BLaER1 (cell line): ENCODE data around the gene FAM227A.
"Not testable (repeated sequence)": the region's sequence is repeated elsewhere in the genome, so short reads cannot be mapped to it uniquely, and the experiment has no call there.

ENCODE experiments used
- H3K27ac ChIP-seq: shearing (Covaris generic); formaldehyde crosslinking; 2 replicates; pipeline ENCODE4 v1.8.1; 2022
- H3K27me3 ChIP-seq: shearing (Covaris generic); formaldehyde crosslinking; 2 replicates; pipeline ENCODE4 v1.8.1; 2022
- H3K36me3 ChIP-seq: shearing (Covaris generic); formaldehyde crosslinking; 2 replicates; pipeline ENCODE4 v1.8.1; 2022
- H3K4me1 ChIP-seq: shearing (Covaris generic); formaldehyde crosslinking; 2 replicates; pipeline ENCODE4 v1.8.1; 2022
- H3K4me2 ChIP-seq: shearing (Covaris generic); formaldehyde crosslinking; 2 replicates; pipeline ENCODE4 v1.8.1; 2022
- H3K4me3 ChIP-seq: shearing (Covaris generic); formaldehyde crosslinking; 2 replicates; pipeline ENCODE4 v1.8.1; 2022
- H3K9ac ChIP-seq: shearing (Covaris generic); formaldehyde crosslinking; 2 replicates; pipeline ENCODE4 v1.8.1; 2022
- H3K9me3 ChIP-seq: shearing (Covaris generic); formaldehyde crosslinking; 2 replicates; pipeline ENCODE4 v1.8.1; 2022
- H4K20me1 ChIP-seq: shearing (Covaris generic); formaldehyde crosslinking; 2 replicates; pipeline ENCODE4 v1.8.1; 2022
- Cebpa-rat ChIP-seq: shearing (Covaris generic); IDR thresholded peaks from 2 replicates; pipeline ENCODE4 v1.8.1; 2022

The FAM227A gene

GRCh38 chr22:38675833-38676232, 19.6 kb upstream of the FAM227A start:
- no peak overlapping the region for H3K4me2 ChIP-seq
- H3K27me3 ChIP-seq, result no peaks in the 10 kb centered on the region
- H3K36me3 ChIP-seq, result peaks cover 33% of the 10 kb centered on the region
- H4K20me1 ChIP-seq, result no peaks in the 10 kb centered on the region
- no peak for TF ChIP-seq Cebpa-rat
- no peak overlapping the region for H3K9ac ChIP-seq
- no peak overlapping the region for H3K27ac ChIP-seq
- H3K4me1 ChIP-seq, result no peaks in the 10 kb centered on the region
- H3K9me3 ChIP-seq, result no peaks in the 10 kb centered on the region
- H3K4me3 ChIP-seq, result no peak overlapping the region

- no peak for TF ChIP-seq Cebpa-rat
- Histone ChIP-seq H3K9ac (no peak overlapping the region), H3K4me1 (no peaks in the 10 kb centered on the region), H3K36me3 (peaks cover 40% of the 10 kb centered on the region), H3K4me2 (no peak overlapping the region), H3K27me3 (no peaks in the 10 kb centered on the region), H4K20me1 (no peaks in the 10 kb centered on the region), H3K9me3 (no peaks in the 10 kb centered on the region), H3K4me3 (no peak overlapping the region), H3K27ac (no peak overlapping the region)
These were observed 18.7 kb upstream of the FAM227A start for GRCh38 chr22:38674888-38675287.

- Histone ChIP-seq H3K36me3 (peaks cover 5% of the 10 kb centered on the region; the same call in 1 of the 2 replicates), H3K4me2 (peak overlapping the region; percentile 98), H3K4me3 (peak overlapping the region; percentile 87), H4K20me1 (peaks cover 12% of the 10 kb centered on the region), H3K27me3 (no peaks in the 10 kb centered on the region), H3K9me3 (no peaks in the 10 kb centered on the region), H3K4me1 (peaks cover 25% of the 10 kb centered on the region), H3K9ac (peak overlapping the region; percentile 99), H3K27ac (peak overlapping the region; percentile 99)
- no peak for TF ChIP-seq Cebpa-rat
These were observed 1.1 kb upstream of the FAM227A start for GRCh38 chr22:38657045-38657909.

GRCh38 chr22:38655519-38656255, 505 bp downstream of the FAM227A start:
- no peaks in the 10 kb centered on the region for H3K36me3 ChIP-seq
- TF ChIP-seq Cebpa-rat, result no peak
- peak overlapping the region; percentile 87 for H3K4me3 ChIP-seq
- H3K27me3 ChIP-seq, result no peaks in the 10 kb centered on the region
- no peaks in the 10 kb centered on the region for H3K9me3 ChIP-seq
- H3K4me1 ChIP-seq, result peaks cover 25% of the 10 kb centered on the region
- peaks cover 12% of the 10 kb centered on the region for H4K20me1 ChIP-seq
- H3K27ac ChIP-seq, result peak overlapping the region; percentile 99
- peak overlapping the region; percentile 98 for H3K4me2 ChIP-seq
- peak overlapping the region; percentile 99 for H3K9ac ChIP-seq

GRCh38 chr22:38653741-38654140, 2.5 kb downstream of the FAM227A start:
- H3K4me3 ChIP-seq, result no peak overlapping the region
- H3K4me1 ChIP-seq, result peaks cover 25% of the 10 kb centered on the region
- H3K9me3 ChIP-seq, result no peaks in the 10 kb centered on the region
- H4K20me1 ChIP-seq, result peaks cover 10% of the 10 kb centered on the region
- H3K9ac ChIP-seq, result no peak overlapping the region
- no peaks in the 10 kb centered on the region for H3K27me3 ChIP-seq
- 0 out of 2 replicates have a peak, but pooled peaks cover 3% of the 10 kb centered on the region for H3K36me3 ChIP-seq
- no peak for TF ChIP-seq Cebpa-rat
- H3K27ac ChIP-seq, result no peak overlapping the region
- H3K4me2 ChIP-seq, result no peak overlapping the region

- H3K36me3 ChIP-seq, result 0 out of 2 replicates have a peak, but pooled peaks cover 3% of the 10 kb centered on the region
- no peaks in the 10 kb centered on the region for H3K27me3 ChIP-seq
- no peak overlapping the region for H3K27ac ChIP-seq
- H3K9ac ChIP-seq, result no peak overlapping the region
- H3K4me1 ChIP-seq, result peaks cover 17% of the 10 kb centered on the region
- H4K20me1 ChIP-seq, result peaks cover 6% of the 10 kb centered on the region; the same call in 1 of the 2 replicates
- TF ChIP-seq Cebpa-rat, result no peak
- H3K9me3 ChIP-seq, result no peaks in the 10 kb centered on the region
- no peak overlapping the region for H3K4me3 ChIP-seq
- H3K4me2 ChIP-seq, result no peak overlapping the region
These were observed 3.3 kb downstream of the FAM227A start for GRCh38 chr22:38652859-38653258.

- no peak overlapping the region for H3K4me2 ChIP-seq
- no peaks in the 10 kb centered on the region for H3K27me3 ChIP-seq
- no peaks in the 10 kb centered on the region for H3K4me1 ChIP-seq
- H3K36me3 ChIP-seq, result 0 out of 2 replicates have a peak, but pooled peaks cover 3% of the 10 kb centered on the region
- no peak for TF ChIP-seq Cebpa-rat
- no peaks in the 10 kb centered on the region for H4K20me1 ChIP-seq
- no peak overlapping the region for H3K4me3 ChIP-seq
- no peaks in the 10 kb centered on the region for H3K9me3 ChIP-seq
- no peak overlapping the region for H3K9ac ChIP-seq
- no peak overlapping the region for H3K27ac ChIP-seq
These were observed 6.2 kb downstream of the FAM227A start for GRCh38 chr22:38649841-38650522.

GRCh38 chr22:38645430-38645829, 10.8 kb downstream of the FAM227A start:
- H3K27me3 ChIP-seq, result no peaks in the 10 kb centered on the region
- H3K27ac ChIP-seq, result no peak overlapping the region
- no peaks in the 10 kb centered on the region for H3K9me3 ChIP-seq
- no peak overlapping the region for H3K4me3 ChIP-seq
- no peak overlapping the region for H3K9ac ChIP-seq
- TF ChIP-seq Cebpa-rat, result 0 out of 2 replicates have a peak, but pooled peaks have one; percentile 19
- H3K36me3 ChIP-seq, result 0 out of 2 replicates have a peak, but pooled peaks cover 3% of the 10 kb centered on the region
- no peaks in the 10 kb centered on the region for H4K20me1 ChIP-seq
- no peak overlapping the region for H3K4me2 ChIP-seq
- no peaks in the 10 kb centered on the region for H3K4me1 ChIP-seq

GRCh38 chr22:38644245-38644644, 11.9 kb downstream of the FAM227A start:
- H3K27ac ChIP-seq, H3K27me3 ChIP-seq, H3K9ac ChIP-seq, H3K4me2 ChIP-seq, H3K4me1 ChIP-seq, H3K4me3 ChIP-seq, H3K36me3 ChIP-seq, H4K20me1 ChIP-seq, H3K9me3 ChIP-seq: not testable (repeated sequence)
